ENCODE measurements around the gene LGALS1.
A peak's percentile ranks its signal among the peaks of the same experiment; 100 is the strongest.

Gene LGALS1

GRCh38 chr22:37661160-37661924, 14.1 kb upstream of the LGALS1 start:
- DNase-seq (ENCODE audit: low read depth in 2 of 3, low spot score in 1 of 3): no peak

- DNase-seq (ENCODE audit: low read depth in 2 of 3, low spot score in 1 of 3): no peak
Observed at GRCh38 chr22:37662039-37662438, 13.4 kb upstream of the LGALS1 start.

- DNase-seq (ENCODE audit: low read depth in 2 of 3, low spot score in 1 of 3): no peak
Observed at GRCh38 chr22:37663521-37664140, 11.8 kb upstream of the LGALS1 start.

- DNase-seq (ENCODE audit: low read depth in 2 of 3, low spot score in 1 of 3): no peak
Observed at GRCh38 chr22:37664249-37665101, 11.0 kb upstream of the LGALS1 start.

- DNase-seq (ENCODE audit: low read depth in 2 of 3, low spot score in 1 of 3): no peak
Observed at GRCh38 chr22:37665487-37665886, 9.9 kb upstream of the LGALS1 start.

- DNase-seq (ENCODE audit: low read depth in 2 of 3, low spot score in 1 of 3): no peak
Observed at GRCh38 chr22:37669586-37669985, 5.8 kb upstream of the LGALS1 start.

GRCh38 chr22:37672206-37672919, 3.1 kb upstream of the LGALS1 start:
- no peak for DNase-seq (ENCODE audit: low read depth in 2 of 3, low spot score in 1 of 3)

- no peak for DNase-seq (ENCODE audit: low read depth in 2 of 3, low spot score in 1 of 3)
Observed at GRCh38 chr22:37672920-37673455, 2.4 kb upstream of the LGALS1 start.

- no peak for DNase-seq (ENCODE audit: low read depth in 2 of 3, low spot score in 1 of 3)
Observed at GRCh38 chr22:37674248-37674647, 1.2 kb upstream of the LGALS1 start.

- DNase-seq (ENCODE audit: low read depth in 2 of 3, low spot score in 1 of 3): no peak
Observed at GRCh38 chr22:37675930-37676735, 697 bp downstream of the LGALS1 start.

- peak; percentile 89 to 94 (median 90) for DNase-seq (ENCODE audit: low read depth in 2 of 3, low spot score in 1 of 3)
Observed at GRCh38 chr22:37676736-37677492, 1.5 kb downstream of the LGALS1 start.

GRCh38 chr22:37677493-37677974, 2.1 kb downstream of the LGALS1 start:
- DNase-seq (ENCODE audit: low read depth in 2 of 3, low spot score in 1 of 3): no peak

- DNase-seq (ENCODE audit: low read depth in 2 of 3, low spot score in 1 of 3): no peak
Observed at GRCh38 chr22:37678372-37678771, 2.9 kb downstream of the LGALS1 start.

- no peak for DNase-seq (ENCODE audit: low read depth in 2 of 3, low spot score in 1 of 3)
Observed at GRCh38 chr22:37679670-37680069, 4.2 kb downstream of the LGALS1 start.

GRCh38 chr22:37680191-37680851, 4.9 kb downstream of the LGALS1 start:
- DNase-seq (ENCODE audit: low read depth in 2 of 3, low spot score in 1 of 3): no peak

GRCh38 chr22:37681001-37681424, 5.6 kb downstream of the LGALS1 start:
- no peak for DNase-seq (ENCODE audit: low read depth in 2 of 3, low spot score in 1 of 3)

- peak; percentile 64 to 77 (median 70) for DNase-seq (ENCODE audit: low read depth in 2 of 3, low spot score in 1 of 3)
Observed at GRCh38 chr22:37681556-37682049, 6.2 kb downstream of the LGALS1 start.

GRCh38 chr22:37684803-37685615, 9.6 kb downstream of the LGALS1 start:
- no peak for DNase-seq (ENCODE audit: low read depth in 2 of 3, low spot score in 1 of 3)
